Measurements from ENCODE around the gene CHRNA3. TPM values are rescaled to one million over a fixed set of nuclear protein-coding genes. Genes with fewer than 3 reads are reported as not detected.
"Not testable (repeated sequence)": the region's sequence is repeated elsewhere in the genome, so short reads cannot be mapped to it uniquely, and the experiment has no call there.

CHRNA3 gene
- total RNA-seq, 4 donors from 2014 or later: 1.00 to 6.0 (median 3.4) TPM

DNA sequence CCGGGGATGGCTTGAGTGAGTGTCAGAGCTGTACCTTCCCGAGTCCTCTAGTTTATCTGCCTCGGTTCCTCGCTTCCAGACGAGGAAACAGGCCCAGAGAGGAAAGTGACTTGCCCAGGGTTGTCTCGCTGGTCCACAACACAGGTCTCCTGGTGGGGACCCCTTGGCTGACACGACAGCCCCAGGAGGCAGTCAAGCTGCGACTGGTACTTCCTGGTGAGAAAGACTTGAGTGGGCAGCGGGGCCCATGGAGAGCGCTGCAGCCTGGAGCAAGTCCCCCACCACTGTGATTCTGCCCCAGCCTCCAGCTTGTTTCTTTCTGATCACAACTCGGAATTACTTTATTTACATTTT is 56.1 kb downstream of the CHRNA3 start:
- DNase-seq: no peak
- WGBS, 2 donors (ENCODE audit: low coverage in 1 of 2): 68 to 76% methylated on average over 5 to 11 of the region's 11 CpGs
- no peak for TF ChIP-seq POLR2A (IDR thresholded peaks at IDR 0.05)
- TF ChIP-seq EP300 (IDR thresholded peaks at IDR 0.05; ENCODE audit: low read depth): no peak
- TF ChIP-seq, protein P1, sequence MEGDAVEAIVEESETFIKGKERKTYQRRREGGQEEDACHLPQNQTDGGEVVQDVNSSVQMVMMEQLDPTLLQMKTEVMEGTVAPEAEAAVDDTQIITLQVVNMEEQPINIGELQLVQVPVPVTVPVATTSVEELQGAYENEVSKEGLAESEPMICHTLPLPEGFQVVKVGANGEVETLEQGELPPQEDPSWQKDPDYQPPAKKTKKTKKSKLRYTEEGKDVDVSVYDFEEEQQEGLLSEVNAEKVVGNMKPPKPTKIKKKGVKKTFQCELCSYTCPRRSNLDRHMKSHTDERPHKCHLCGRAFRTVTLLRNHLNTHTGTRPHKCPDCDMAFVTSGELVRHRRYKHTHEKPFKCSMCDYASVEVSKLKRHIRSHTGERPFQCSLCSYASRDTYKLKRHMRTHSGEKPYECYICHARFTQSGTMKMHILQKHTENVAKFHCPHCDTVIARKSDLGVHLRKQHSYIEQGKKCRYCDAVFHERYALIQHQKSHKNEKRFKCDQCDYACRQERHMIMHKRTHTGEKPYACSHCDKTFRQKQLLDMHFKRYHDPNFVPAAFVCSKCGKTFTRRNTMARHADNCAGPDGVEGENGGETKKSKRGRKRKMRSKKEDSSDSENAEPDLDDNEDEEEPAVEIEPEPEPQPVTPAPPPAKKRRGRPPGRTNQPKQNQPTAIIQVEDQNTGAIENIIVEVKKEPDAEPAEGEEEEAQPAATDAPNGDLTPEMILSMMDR (IDR thresholded peaks at IDR 0.05): no peak
- no peak for TF ChIP-seq POLR2AphosphoS5 (IDR thresholded peaks at IDR 0.05)
- H3K4me3 ChIP-seq: peak overlapping the region in 2 of 4 donors; percentile 66 to 81
- no peaks in the 10 kb centered on the region for H3K36me3 ChIP-seq
- no peaks in the 10 kb centered on the region for H3K9me3 ChIP-seq
- peak overlapping the region; percentile 77 to 88 (median 82) for H3K27ac ChIP-seq
- intact Hi-C loops (cut with DNase I; ENCODE audit: low total_unique reads): no loop called here
- H3K4me1 ChIP-seq: peaks cover 5 to 19% (median 10%) of the 10 kb centered on the region in 4 donors
- H3K27me3 ChIP-seq: peaks cover 15% of the 10 kb centered on the region
- in situ Hi-C loops (cut with MboI; ENCODE audit: low pct_ligation_motif_present in 1 of 4, low pct_unique_long_range_greater_than_20kb in 1 of 4, low sequenced_read_pairs in 3 of 4): no loop called here

DNA sequence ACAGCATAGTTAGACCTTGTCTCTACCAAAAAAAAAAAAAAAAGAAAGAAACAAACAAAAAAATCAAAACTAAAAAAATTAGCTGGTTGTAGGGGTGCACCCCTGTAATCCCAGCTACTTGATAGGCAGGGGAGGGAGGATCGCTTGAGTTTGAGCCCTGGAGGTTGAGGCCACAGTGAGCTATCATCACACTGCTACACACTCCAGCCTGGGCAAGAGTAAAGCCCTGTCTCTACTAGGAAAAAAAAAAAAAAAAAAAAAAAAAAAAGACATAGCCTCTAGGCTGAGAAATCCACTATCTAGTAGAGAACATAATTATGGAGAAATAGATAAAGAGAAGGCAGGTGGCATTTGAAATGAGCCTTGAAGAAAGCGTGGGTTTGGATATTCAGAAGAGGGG is 57.7 kb downstream of the CHRNA3 start:
- no peak overlapping the region for H3K4me3 ChIP-seq
- peaks cover 15% of the 10 kb centered on the region for H3K27me3 ChIP-seq
- no peaks in the 10 kb centered on the region for H3K36me3 ChIP-seq
- TF ChIP-seq POLR2A (IDR thresholded peaks at IDR 0.05) (no peak), EP300 (IDR thresholded peaks at IDR 0.05; ENCODE audit: low read depth) (no peak), POLR2AphosphoS5 (IDR thresholded peaks at IDR 0.05) (no peak)
- TF ChIP-seq, protein P1 (IDR thresholded peaks at IDR 0.05): no peak
- DNase-seq: no peak
- 92 to 100% methylated on average over 2 of the region's 2 CpGs for WGBS, 2 donors (ENCODE audit: low coverage in 1 of 2)
- H3K27ac ChIP-seq: no peak overlapping the region
- no peaks in the 10 kb centered on the region for H3K9me3 ChIP-seq
- in situ Hi-C loops (cut with MboI; ENCODE audit: low pct_ligation_motif_present in 1 of 4, low pct_unique_long_range_greater_than_20kb in 1 of 4, low sequenced_read_pairs in 3 of 4): no loop called here
- intact Hi-C loops (cut with DNase I; ENCODE audit: low total_unique reads): no loop called here
- H3K4me1 ChIP-seq: peaks cover 5 to 19% (median 10%) of the 10 kb centered on the region in 4 donors

DNA sequence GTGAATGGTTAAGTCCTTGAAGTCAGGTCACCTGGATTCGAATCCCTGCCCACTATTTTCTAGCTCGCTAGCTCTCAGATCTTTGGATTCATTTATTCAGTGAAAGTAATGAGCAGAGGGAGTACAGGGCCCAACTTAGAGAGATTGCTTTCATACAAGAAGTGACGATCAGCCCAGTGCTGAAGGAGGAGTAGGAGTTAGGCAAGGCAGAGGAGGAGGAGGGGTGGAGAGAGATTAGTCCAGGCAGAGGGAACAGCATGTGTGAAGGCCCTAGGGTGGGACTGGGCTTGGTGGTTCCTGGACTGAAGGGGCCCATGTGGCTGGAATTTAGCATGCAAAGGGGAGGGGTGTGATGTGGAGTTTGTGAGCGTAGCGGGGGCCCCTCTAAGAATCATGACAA is 59.3 kb downstream of the CHRNA3 start:
- intact Hi-C loops (cut with DNase I; ENCODE audit: low total_unique reads): no loop called here
- WGBS, 2 donors (ENCODE audit: low coverage in 1 of 2): 88 to 97% methylated on average over 3 to 5 of the region's 5 CpGs
- TF ChIP-seq, protein P1 (IDR thresholded peaks at IDR 0.05): no peak
- TF ChIP-seq EP300 (IDR thresholded peaks at IDR 0.05; ENCODE audit: low read depth) (no peak), POLR2AphosphoS5 (IDR thresholded peaks at IDR 0.05) (no peak), POLR2A (IDR thresholded peaks at IDR 0.05) (no peak)
- Histone ChIP-seq H3K36me3 (no peaks in the 10 kb centered on the region), H3K4me3 (no peak overlapping the region), H3K27me3 (peaks cover 3% of the 10 kb centered on the region), H3K27ac (no peak overlapping the region), H3K9me3 (no peaks in the 10 kb centered on the region), H3K4me1 (peaks cover 5 to 17% (median 8%) of the 10 kb centered on the region in 4 donors)
- in situ Hi-C loops (cut with MboI; ENCODE audit: low pct_ligation_motif_present in 1 of 4, low pct_unique_long_range_greater_than_20kb in 1 of 4, low sequenced_read_pairs in 3 of 4): no loop called here
- DNase-seq: no peak

DNA sequence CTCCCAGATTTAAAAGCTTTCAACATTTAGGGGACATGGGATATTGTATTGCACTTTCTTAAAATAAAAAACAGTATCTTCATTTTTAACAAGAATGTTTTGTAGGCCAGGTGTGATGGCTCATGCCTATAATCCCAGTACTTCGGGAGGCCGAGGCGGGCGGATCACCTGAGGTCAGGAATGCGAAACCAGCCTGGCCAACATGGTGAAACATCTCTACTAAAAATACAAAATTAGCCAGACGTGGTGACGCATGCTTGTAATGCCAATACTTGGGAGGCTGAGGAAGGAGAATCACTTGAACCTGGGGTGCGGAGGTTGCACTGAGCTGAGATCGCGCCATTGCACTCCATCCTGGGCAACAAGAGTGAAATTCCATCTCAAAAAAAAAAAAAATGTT is 60.6 kb downstream of the CHRNA3 start:
- H3K27me3 ChIP-seq; in situ Hi-C loops (cut with MboI; ENCODE audit: low pct_ligation_motif_present in 1 of 4, low pct_unique_long_range_greater_than_20kb in 1 of 4, low sequenced_read_pairs in 3 of 4); DNase-seq; H3K9me3 ChIP-seq; H3K36me3 ChIP-seq; H3K4me1 ChIP-seq; H3K4me3 ChIP-seq; intact Hi-C loops (cut with DNase I; ENCODE audit: low total_unique reads); H3K27ac ChIP-seq: not testable (repeated sequence)
- WGBS, 2 donors (ENCODE audit: low coverage in 1 of 2): 93 to 98% methylated on average over 9 to 10 of the region's 10 CpGs

DNA sequence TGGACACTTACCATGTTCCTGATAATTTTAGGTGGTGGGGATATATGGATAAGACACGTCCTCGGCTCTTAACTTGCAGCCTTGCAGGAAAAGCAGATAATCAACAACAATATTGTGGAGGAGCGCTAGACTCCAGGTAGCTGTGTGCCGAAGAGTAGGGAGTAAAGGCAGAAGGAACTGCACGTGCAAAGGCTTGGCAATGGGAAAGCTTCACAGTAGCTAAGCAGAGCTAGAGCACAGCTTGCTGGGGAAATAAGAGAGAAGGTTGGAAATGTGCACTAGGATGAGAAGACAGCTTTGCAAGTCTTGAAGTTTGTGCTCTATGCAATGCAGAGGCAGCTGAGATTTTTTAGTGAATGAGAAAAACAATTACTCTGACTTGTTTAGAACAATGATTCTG is 68.2 kb downstream of the CHRNA3 start:
- no peak overlapping the region for H3K4me3 ChIP-seq
- H3K9me3 ChIP-seq: no peaks in the 10 kb centered on the region
- no peak overlapping the region for H3K27ac ChIP-seq
- in situ Hi-C loops (cut with MboI; ENCODE audit: low pct_ligation_motif_present in 1 of 4, low pct_unique_long_range_greater_than_20kb in 1 of 4, low sequenced_read_pairs in 3 of 4): no loop called here
- 82 to 86% methylated on average over 5 of the region's 5 CpGs for whole genome bisulfite sequencing, 2 donors (ENCODE audit: low coverage in 1 of 2)
- peaks cover 0 to 22% (median 11%) of the 10 kb centered on the region in 4 donors for H3K36me3 ChIP-seq
- no peaks in the 10 kb centered on the region for H3K4me1 ChIP-seq
- intact Hi-C loops (cut with DNase I; ENCODE audit: low total_unique reads): no loop called here
- H3K27me3 ChIP-seq: no peaks in the 10 kb centered on the region
- TF ChIP-seq, protein P1 (IDR thresholded peaks at IDR 0.05): no peak
- TF ChIP-seq EP300 (IDR thresholded peaks at IDR 0.05; ENCODE audit: low read depth): no peak
- TF ChIP-seq POLR2AphosphoS5 (IDR thresholded peaks at IDR 0.05): no peak
- TF ChIP-seq POLR2A (IDR thresholded peaks at IDR 0.05): no peak
- no peak for DNase-seq

Measured in transverse colon (tissue), 4 donors.